WTC11 (cell line): ENCODE measurements around the gene ZNF85. TPM values are rescaled to one million over a fixed set of nuclear protein-coding genes. Genes with fewer than 3 reads are reported as not detected.
"Not testable (repeated sequence)": the region's sequence is repeated elsewhere in the genome, so short reads cannot be mapped to it uniquely, and the experiment has no call there.

Experiments used
- ATAC-seq: fragments of 200-7000 bp; cut with Tn5 transposase; 2 replicates; pipeline ENCODE4 v1.10.0; 2021; ENCODE audit warnings: mild to moderate bottlenecking, moderate library complexity
- CTCF ChIA-PET: fragments of 300-600 bp; sonication (Branson Sonifier 250); formaldehyde crosslinking; loops from one replicate; lab custom pipeline; 2021; ENCODE audit warnings: antibody characterized with exemption; lab: Charles Lee
- POLR2A ChIA-PET: fragments of 350-600 bp; sonication (Branson Sonifier 250); formaldehyde crosslinking; loops from one replicate; lab custom pipeline; 2021; ENCODE audit warnings: antibody characterized with exemption; lab: Charles Lee
- DNase-seq: peaks from one replicate; pipeline ENCODE4 v3.0.0; 2021; ENCODE audit warnings: low spot score
- H3K27ac Mint-ChIP-seq: 2 replicates; pipeline ENCODE4 v1.8.0; 2021; ENCODE audit warnings: mixed read lengths
- H3K27me3 Mint-ChIP-seq: 2 replicates; pipeline ENCODE4 v1.8.0; 2021; ENCODE audit warnings: low read depth, mild to moderate bottlenecking, moderate library complexity, mixed read lengths
- H3K36me3 Mint-ChIP-seq: 2 replicates; pipeline ENCODE4 v1.8.0; 2021; ENCODE audit warnings: mixed read lengths
- H3K4me1 Mint-ChIP-seq: 2 replicates; pipeline ENCODE4 v1.8.0; 2022; ENCODE audit warnings: mixed read lengths
- H3K4me3 Mint-ChIP-seq: 2 replicates; pipeline ENCODE4 v1.8.0; 2021; ENCODE audit warnings: mild to moderate bottlenecking, moderate library complexity, mixed read lengths
- H3K9me3 Mint-ChIP-seq: 2 replicates; pipeline ENCODE4 v1.8.0; 2021; ENCODE audit warnings: mixed read lengths
- AFF4 ChIP-seq: sonication (generic); formaldehyde crosslinking; IDR thresholded peaks from 2 replicates; pipeline ENCODE4 v1.8.1; 2023; ENCODE audit warnings: mild to moderate bottlenecking, missing genetic modification reagents, borderline replicate concordance
- CBFB ChIP-seq: sonication (generic); formaldehyde crosslinking; IDR thresholded peaks from 2 replicates; pipeline ENCODE4 v1.8.1; 2022; ENCODE audit warnings: mild to moderate bottlenecking, low read depth, missing genetic modification reagents
- E2F5 ChIP-seq: sonication (generic); formaldehyde crosslinking; IDR thresholded peaks from 2 replicates; pipeline ENCODE4 v1.8.1; 2022; ENCODE audit warnings: mild to moderate bottlenecking, moderate library complexity, missing genetic modification reagents
- FOXJ3 ChIP-seq: sonication (generic); formaldehyde crosslinking; IDR thresholded peaks from 2 replicates; pipeline ENCODE4 v1.9.0; 2021; ENCODE audit warnings: missing genetic modification reagents, mild to moderate bottlenecking, borderline replicate concordance
- FOXP1 ChIP-seq: sonication (generic); formaldehyde crosslinking; IDR thresholded peaks from 2 replicates; pipeline ENCODE4 v1.8.0; 2022; ENCODE audit warnings: missing genetic modification reagents, mild to moderate bottlenecking, moderate library complexity, borderline replicate concordance
- FOXP4 ChIP-seq: sonication (generic); formaldehyde crosslinking; IDR thresholded peaks from 2 replicates; pipeline ENCODE4 v1.8.0; 2022; ENCODE audit warnings: mild to moderate bottlenecking, missing genetic modification reagents
- HMGXB4 ChIP-seq: sonication (generic); formaldehyde crosslinking; IDR thresholded peaks from 2 replicates; pipeline ENCODE4 v1.8.1; 2023; ENCODE audit warnings: mild to moderate bottlenecking, moderate library complexity, missing genetic modification reagents
- JUN ChIP-seq: sonication (generic); formaldehyde crosslinking; IDR thresholded peaks from 2 replicates; pipeline ENCODE4 v1.8.0; 2023; ENCODE audit warnings: mild to moderate bottlenecking, missing genetic modification reagents
- MXD4 ChIP-seq: fragments of 250-450 bp; sonication (Bioruptor Pico); IDR thresholded peaks from 2 replicates; pipeline ENCODE4 v1.8.0; 2021; ENCODE audit warnings: mild to moderate bottlenecking, moderate library complexity, borderline replicate concordance
- NFE2L1 ChIP-seq: sonication (generic); formaldehyde crosslinking; IDR thresholded peaks from 2 replicates; pipeline ENCODE4 v1.8.1; 2023; ENCODE audit warnings: missing genetic modification reagents
- NFYB ChIP-seq: sonication (generic); formaldehyde crosslinking; conservative IDR thresholded peaks from 2 replicates; pipeline ENCODE4 v1.8.0; 2022; ENCODE audit warnings: low read depth, missing genetic modification reagents
- NR1H2 ChIP-seq: sonication (generic); formaldehyde crosslinking; IDR thresholded peaks from 2 replicates; pipeline ENCODE4 v1.9.0; 2021; ENCODE audit warnings: mild to moderate bottlenecking, moderate library complexity, missing genetic modification reagents
- NR3C1 ChIP-seq: sonication (generic); formaldehyde crosslinking; conservative IDR thresholded peaks from 2 replicates; pipeline ENCODE4 v1.8.1; 2023; ENCODE audit warnings: low read depth, mild to moderate bottlenecking, missing genetic modification reagents
- RELA ChIP-seq: sonication (generic); formaldehyde crosslinking; IDR thresholded peaks from 2 replicates; pipeline ENCODE4 v1.8.1; 2022; ENCODE audit warnings: missing genetic modification reagents, mild to moderate bottlenecking, borderline replicate concordance
- SMAD4 ChIP-seq: sonication (generic); formaldehyde crosslinking; IDR thresholded peaks from 2 replicates; pipeline ENCODE4 v1.8.0; 2022; ENCODE audit warnings: mild to moderate bottlenecking, missing genetic modification reagents
- SP1 ChIP-seq: sonication (generic); formaldehyde crosslinking; conservative IDR thresholded peaks from 2 replicates; pipeline ENCODE4 v1.8.1; 2022; ENCODE audit warnings: missing genetic modification reagents
- TEAD1 ChIP-seq: sonication (generic); formaldehyde crosslinking; IDR thresholded peaks from 2 replicates; pipeline ENCODE4 v1.8.0; 2022; ENCODE audit warnings: mild to moderate bottlenecking, missing genetic modification reagents
- TEAD4 ChIP-seq: sonication (generic); formaldehyde crosslinking; IDR thresholded peaks from 2 replicates; pipeline ENCODE4 v1.8.0; 2022; ENCODE audit warnings: mild to moderate bottlenecking, missing genetic modification reagents
- ZBTB21 ChIP-seq: sonication (generic); formaldehyde crosslinking; IDR thresholded peaks from 2 replicates; pipeline ENCODE4 v1.8.1; 2023; ENCODE audit warnings: mild to moderate bottlenecking, missing genetic modification reagents, borderline replicate concordance
- ZMAT4 ChIP-seq: fragments of 250-450 bp; sonication (Bioruptor Pico); IDR thresholded peaks from 2 replicates; pipeline ENCODE4 v1.9.0; 2021; ENCODE audit warnings: mild to moderate bottlenecking
- ZNF121 ChIP-seq: sonication (generic); formaldehyde crosslinking; IDR thresholded peaks from 2 replicates; pipeline ENCODE4 v1.8.0; 2023; ENCODE audit warnings: missing genetic modification reagents
- ZNF317 ChIP-seq: sonication (generic); formaldehyde crosslinking; IDR thresholded peaks from 2 replicates; pipeline ENCODE4 v1.8.1; 2023; ENCODE audit warnings: low read depth, mild to moderate bottlenecking, moderate library complexity, missing genetic modification reagents, borderline replicate concordance
- ZNF671 ChIP-seq: fragments of 250-450 bp; sonication (Bioruptor Pico); IDR thresholded peaks from 2 replicates; pipeline ENCODE4 v1.8.0; 2021; ENCODE audit warnings: mild to moderate bottlenecking
- total RNA-seq: library from RNA; stranded (reverse); gene quantifications from 3 replicates; pipeline ENCODE4 v1.2.3, GENCODE V29; 2021

Gene ZNF85
- total RNA-seq, 1 experiment from 2014 or later: 22.8 TPM

- TF ChIP-seq ZMAT4 (CRISPR knock-in tag) (no peak), ZBTB21 (CRISPR knock-in tag) (no peak), FOXP1 (CRISPR knock-in tag) (no peak), AFF4 (CRISPR knock-in tag) (no peak), ZNF671 (CRISPR knock-in tag) (no peak), NR3C1 (CRISPR knock-in tag) (no peak), JUN (CRISPR knock-in tag) (no peak), FOXP4 (CRISPR knock-in tag) (no peak)
These were observed 46.8 kb downstream of the ZNF85 start (continued) for GRCh38 chr19:20969898-20970297.

GRCh38 chr19:20992788-20993187 lies 69.7 kb downstream of the ZNF85 start:
- H3K4me3 Mint-ChIP-seq, DNase-seq, POLR2A ChIA-PET, CTCF ChIA-PET, ATAC-seq, H3K27ac Mint-ChIP-seq, H3K4me1 Mint-ChIP-seq: not testable (repeated sequence)
- TF ChIP-seq ZNF317 (CRISPR knock-in tag): peak; percentile 94
- H3K36me3 Mint-ChIP-seq: peaks cover 21% of the 10 kb centered on the region
- peaks cover 53% of the 10 kb centered on the region for H3K9me3 Mint-ChIP-seq
- H3K27me3 Mint-ChIP-seq: peaks cover 20% of the 10 kb centered on the region

- CTCF ChIA-PET: interaction anchor here (0.8 to 1.6 kb wide), 5 partner anchors 8 to 257 kb away, joined by 3 to 6 read pairs (median 4); partner anchors contain the start of genes ZNF430 and ZNF431
- POLR2A ChIA-PET: interaction anchor here (0.6 to 1.7 kb wide), 15 partner anchors 18 to 948 kb away, joined by 3 to 11 read pairs (median 4); partner anchors contain the start of genes ZNF430, ZNF431, ZNF626 and ZNF66
- peaks cover 6% of the 10 kb centered on the region; the same call in 1 of the 2 replicates for H3K36me3 Mint-ChIP-seq
- H3K4me1 Mint-ChIP-seq: peaks cover 21% of the 10 kb centered on the region
- DNase-seq (peak; percentile 93), ATAC-seq (peak; percentile 98)
- no peaks in the 10 kb centered on the region; the same call in 1 of the 2 replicates for H3K27me3 Mint-ChIP-seq
- H3K9me3 Mint-ChIP-seq: peaks cover 7% of the 10 kb centered on the region
- peak overlapping the region; percentile 86 for H3K4me3 Mint-ChIP-seq
- peak overlapping the region; percentile 95 for H3K27ac Mint-ChIP-seq
- TF ChIP-seq SP1 (peak; percentile 54; the same call in 1 of the 2 replicates), JUN (CRISPR knock-in tag) (0 out of 2 replicates have a peak, but pooled peaks have one; percentile 36), NFYB (CRISPR knock-in tag) (peak; percentile 96), TEAD4 (CRISPR knock-in tag) (peak; percentile 57; the same call in 1 of the 2 replicates), HMGXB4 (CRISPR knock-in tag) (0 out of 2 replicates have a peak, but pooled peaks have one; percentile 31), E2F5 (CRISPR knock-in tag) (0 out of 2 replicates have a peak, but pooled peaks have one; percentile 53), ZNF121 (CRISPR knock-in tag) (no peak), NFE2L1 (CRISPR knock-in tag) (peak; percentile 70; the same call in 1 of the 2 replicates), MXD4 (CRISPR knock-in tag) (no peak), RELA (peak; percentile 64; the same call in 1 of the 2 replicates), CBFB (no peak), NR1H2 (CRISPR knock-in tag) (peak; percentile 63; the same call in 1 of the 2 replicates), FOXP1 (CRISPR knock-in tag) (no peak), FOXJ3 (no peak), SMAD4 (no peak), TEAD1 (CRISPR knock-in tag) (peak; percentile 61; the same call in 1 of the 2 replicates)
These were observed 76.8 kb downstream of the ZNF85 start for GRCh38 chr19:20999731-21000352.
